ENCODE measurements around the gene NKX2-4.

GRCh38 chr20:21399005-21399475 is 1.7 kb upstream of the NKX2-4 start:
- no peak for TF ChIP-seq CTCF (IDR thresholded peaks at IDR 0.05)
- TF ChIP-seq EP300 (IDR thresholded peaks at IDR 0.05): no peak
